ENCODE data around the gene DNAH14.

- TF ChIP-seq EZH2 (IDR thresholded peaks at IDR 0.05; ENCODE audit: low read length), result no peak
- TF ChIP-seq CTCF (optimal IDR thresholded peaks at IDR 0.05 in 1 of 3, IDR thresholded peaks at IDR 0.05 in 1 of 3, conservative IDR thresholded peaks at IDR 0.05 in 1 of 3; ENCODE audit: extremely low read depth in 1 of 3, insufficient read depth in 2 of 3, low read length in 3 of 3), result no peak
Measured at GRCh38 chr1:225426395-225427234, 497.1 kb downstream of the DNAH14 start.
